Endothelial cell (in vitro differentiated cells): ENCODE measurements around the gene MEIOSIN. TPM values are rescaled to one million over a fixed set of nuclear protein-coding genes. Genes with fewer than 3 reads are reported as not detected.

Experiments
- DNase-seq: peaks from one replicate; pipeline ENCODE4 v3.0.0; 2021; ENCODE audit warnings: low spot score
- H3K27ac Mint-ChIP-seq: one replicate; pipeline ENCODE4 v1.8.0; 2021; ENCODE audit warnings: mixed read lengths, inconsistent platforms; ENCODE audit not compliant: unreplicated experiment
- H3K27me3 Mint-ChIP-seq: one replicate; pipeline ENCODE4 v1.8.0; 2021; ENCODE audit warnings: mild to moderate bottlenecking, moderate library complexity, mixed read lengths, inconsistent platforms; ENCODE audit not compliant: unreplicated experiment
- H3K36me3 Mint-ChIP-seq: one replicate; pipeline ENCODE4 v1.8.0; 2021; ENCODE audit warnings: mild to moderate bottlenecking, low read depth, mixed read lengths, inconsistent platforms; ENCODE audit not compliant: unreplicated experiment
- H3K4me1 Mint-ChIP-seq: one replicate; pipeline ENCODE4 v1.8.0; 2021; ENCODE audit warnings: mild to moderate bottlenecking, mixed read lengths, inconsistent platforms; ENCODE audit not compliant: unreplicated experiment
- H3K4me3 Mint-ChIP-seq: one replicate; pipeline ENCODE4 v1.8.0; 2021; ENCODE audit warnings: mild to moderate bottlenecking, mixed read lengths, inconsistent platforms; ENCODE audit not compliant: unreplicated experiment
- H3K9me3 Mint-ChIP-seq: one replicate; pipeline ENCODE4 v1.8.0; 2021; ENCODE audit warnings: mixed read lengths, inconsistent platforms; ENCODE audit not compliant: unreplicated experiment
- CTCF ChIP-seq: fragments of 200-600 bp; sonication (generic); IDR thresholded peaks from one replicate; pipeline ENCODE4 v1.5.0; 2021; ENCODE audit warnings: antibody characterized with exemption; ENCODE audit not compliant: unreplicated experiment
- total RNA-seq: library from RNA; stranded (reverse); fragmentation: NEBNext Ultra II Directional; extraction: Animal tissue kit (Norgen Biotek cat#: 25700); gene quantifications from one replicate; pipeline ENCODE4 v1.2.1, GENCODE V29; 2021; ENCODE audit not compliant: unreplicated experiment

Gene MEIOSIN
- total RNA-seq, 1 donor from 2014 or later = not detected

GRCh38 chr19:45772912-45773311 is 39.7 kb downstream of the MEIOSIN start:
- Mint-ChIP-seq H3K9me3 (no peaks in the 10 kb centered on the region), H3K27ac (no peak overlapping the region), H3K4me1 (peaks cover 9% of the 10 kb centered on the region), H3K36me3 (peaks cover 28% of the 10 kb centered on the region), H3K4me3 (no peak overlapping the region), H3K27me3 (peaks cover 28% of the 10 kb centered on the region)
- no peak for DNase-seq
- no peak for TF ChIP-seq CTCF

DNA sequence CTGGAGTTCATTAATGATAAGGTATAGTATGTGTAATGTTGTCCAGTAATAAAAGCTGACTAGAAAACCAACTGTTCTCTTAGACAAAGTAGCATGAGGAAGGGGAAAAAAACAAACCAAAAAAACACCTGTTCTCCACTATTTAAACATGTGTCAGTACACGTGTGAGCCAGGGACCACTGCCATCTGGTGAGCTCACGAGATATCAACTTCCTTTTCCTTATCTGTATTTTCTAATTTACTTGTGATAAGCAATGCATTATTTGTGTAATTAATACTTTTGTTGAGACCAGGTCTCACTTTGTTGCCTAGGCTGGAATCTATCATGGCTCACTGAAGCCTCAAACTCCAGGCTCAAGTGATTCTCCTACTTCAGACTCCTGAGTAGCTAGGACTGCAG is 40.1 kb downstream of the MEIOSIN start:
- no peaks in the 10 kb centered on the region for H3K9me3 Mint-ChIP-seq
- DNase-seq = no peak
- H3K4me1 Mint-ChIP-seq = peaks cover 9% of the 10 kb centered on the region
- no peak for TF ChIP-seq CTCF
- peaks cover 31% of the 10 kb centered on the region for H3K36me3 Mint-ChIP-seq
- H3K4me3 Mint-ChIP-seq = no peak overlapping the region
- no peak overlapping the region for H3K27ac Mint-ChIP-seq
- peaks cover 28% of the 10 kb centered on the region for H3K27me3 Mint-ChIP-seq

DNA sequence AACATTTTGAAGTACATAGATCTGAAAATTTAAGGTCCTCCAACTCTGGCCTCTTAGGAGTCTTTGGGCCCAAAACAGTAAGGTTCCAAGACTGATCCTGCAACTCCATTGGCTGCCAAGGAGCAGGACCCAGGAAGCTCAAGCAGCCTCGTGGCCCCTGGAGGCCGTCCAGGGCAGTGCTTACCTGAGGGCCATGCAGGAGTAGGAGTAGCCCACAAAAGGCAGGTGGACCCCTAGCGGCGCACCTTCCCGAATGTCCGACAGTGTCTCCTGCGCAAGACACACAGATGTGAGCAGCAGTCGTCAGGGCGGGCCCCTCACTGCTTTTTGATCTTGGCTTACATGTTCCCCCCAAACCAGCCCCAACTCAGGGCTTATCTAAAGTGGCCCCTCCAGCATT is 41.5 kb downstream of the MEIOSIN start:
- H3K36me3 Mint-ChIP-seq = peaks cover 41% of the 10 kb centered on the region
- DNase-seq = no peak
- H3K4me3 Mint-ChIP-seq = peak overlapping the region; percentile 47

GRCh38 chr19:45777395-45777961 is 44.2 kb downstream of the MEIOSIN start:
- H3K4me3 Mint-ChIP-seq = no peak overlapping the region
- DNase-seq = no peak
- peaks cover 20% of the 10 kb centered on the region for H3K27me3 Mint-ChIP-seq
- H3K9me3 Mint-ChIP-seq = no peaks in the 10 kb centered on the region
- no peak for TF ChIP-seq CTCF
- peaks cover 35% of the 10 kb centered on the region for H3K36me3 Mint-ChIP-seq
- H3K27ac Mint-ChIP-seq = no peak overlapping the region
- peaks cover 12% of the 10 kb centered on the region for H3K4me1 Mint-ChIP-seq

More for the DNA sequence above, 41.5 kb downstream of the MEIOSIN start:
- Mint-ChIP-seq H3K9me3 (no peaks in the 10 kb centered on the region), H3K27ac (no peak overlapping the region), H3K27me3 (peaks cover 31% of the 10 kb centered on the region), H3K4me1 (peaks cover 15% of the 10 kb centered on the region)
- TF ChIP-seq CTCF = no peak

DNA sequence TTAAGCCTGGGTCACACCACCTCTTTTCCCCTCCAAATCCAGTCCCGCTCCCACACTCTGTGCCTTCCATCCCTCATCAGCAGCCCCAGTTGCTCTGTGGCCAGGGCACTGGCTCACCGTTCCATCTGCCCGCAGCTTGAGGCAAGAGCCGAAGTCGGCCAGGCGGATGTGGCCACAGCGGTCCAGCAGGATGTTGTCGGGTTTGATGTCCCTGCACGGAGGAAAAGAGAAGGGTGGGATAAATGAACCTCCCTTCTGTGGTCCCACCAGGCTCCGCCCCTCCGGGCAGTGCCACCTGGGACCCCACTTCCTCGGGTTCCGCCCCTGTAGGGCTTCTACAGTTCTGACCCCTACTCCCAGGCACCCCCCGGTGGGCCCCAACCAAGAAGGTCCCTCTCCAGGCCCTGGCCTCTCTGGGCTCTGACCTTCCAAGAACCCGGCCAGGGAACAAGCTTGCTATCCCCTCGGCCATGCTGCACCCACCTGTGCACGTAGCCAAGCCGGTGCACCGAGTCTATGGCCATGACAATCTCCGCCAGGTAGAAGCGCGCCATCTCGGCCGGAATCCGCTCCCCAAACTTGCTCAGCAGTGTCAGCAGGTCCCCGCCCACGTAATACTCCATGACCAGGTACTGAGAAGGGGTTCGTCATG is 44.9 kb downstream of the MEIOSIN start:
- no peak for TF ChIP-seq CTCF
- H3K4me3 Mint-ChIP-seq = no peak overlapping the region
- H3K27ac Mint-ChIP-seq = no peak overlapping the region
- peaks cover 20% of the 10 kb centered on the region for H3K27me3 Mint-ChIP-seq
- H3K36me3 Mint-ChIP-seq = peaks cover 31% of the 10 kb centered on the region
- no peak for DNase-seq
- H3K4me1 Mint-ChIP-seq = peaks cover 12% of the 10 kb centered on the region
- H3K9me3 Mint-ChIP-seq = no peaks in the 10 kb centered on the region
